GM15510 (cell line): ENCODE results near the gene ZNF652.
A peak's percentile ranks its signal among the peaks of the same experiment; 100 is the strongest.

Experiments
- POLR2A ChIP-seq: IDR thresholded peaks from 3 replicates; pipeline ENCODE4 v1.6.1; 2011; ENCODE audit warnings: borderline replicate concordance; ENCODE audit not compliant: insufficient read length; ENCODE audit errors: extremely low read depth

The ZNF652 gene

GRCh38 chr17:49390548-49391324 lies 28.7 kb upstream of the ZNF652 start:
- peak; percentile 37 for TF ChIP-seq POLR2A

- TF ChIP-seq POLR2A, result no peak
These were observed 26.9 kb upstream of the ZNF652 start for GRCh38 chr17:49388692-49389513.

- TF ChIP-seq POLR2A, result peak; percentile 39
These were observed 26.2 kb upstream of the ZNF652 start for GRCh38 chr17:49388290-49388640.

GRCh38 chr17:49387498-49388289 lies 25.6 kb upstream of the ZNF652 start:
- TF ChIP-seq POLR2A, result no peak

GRCh38 chr17:49386373-49386772 lies 24.3 kb upstream of the ZNF652 start:
- TF ChIP-seq POLR2A, result no peak

- no peak for TF ChIP-seq POLR2A
These were observed 22.9 kb upstream of the ZNF652 start for GRCh38 chr17:49384951-49385350.

GRCh38 chr17:49383060-49383459 lies 21.0 kb upstream of the ZNF652 start:
- no peak for TF ChIP-seq POLR2A

GRCh38 chr17:49382556-49382955 lies 20.5 kb upstream of the ZNF652 start:
- no peak for TF ChIP-seq POLR2A

- TF ChIP-seq POLR2A, result no peak
These were observed 19.7 kb upstream of the ZNF652 start for GRCh38 chr17:49381793-49382192.

- no peak for TF ChIP-seq POLR2A
These were observed 19.0 kb upstream of the ZNF652 start for GRCh38 chr17:49381033-49381432.

- TF ChIP-seq POLR2A, result no peak
These were observed 17.9 kb upstream of the ZNF652 start for GRCh38 chr17:49379926-49380325.

- no peak for TF ChIP-seq POLR2A
These were observed 16.3 kb upstream of the ZNF652 start for GRCh38 chr17:49378311-49378710.

GRCh38 chr17:49375544-49375943 lies 13.5 kb upstream of the ZNF652 start:
- no peak for TF ChIP-seq POLR2A

GRCh38 chr17:49373115-49373514 lies 11.1 kb upstream of the ZNF652 start:
- no peak for TF ChIP-seq POLR2A

- TF ChIP-seq POLR2A, result no peak
These were observed 10.4 kb upstream of the ZNF652 start for GRCh38 chr17:49372425-49372824.
